HG02763 (cell line): Measurements from ENCODE around the gene COA5.
"Not testable (repeated sequence)": the region's sequence is repeated elsewhere in the genome, so short reads cannot be mapped to it uniquely, and the experiment has no call there.

ENCODE experiments used
- ATAC-seq: cut with Tn5 transposase; IDR thresholded peaks from one replicate; pipeline ENCODE4 v1.9.1; 2021; ENCODE audit warnings: mild to moderate bottlenecking, moderate library complexity; ENCODE audit not compliant: unreplicated experiment

The COA5 gene

DNA sequence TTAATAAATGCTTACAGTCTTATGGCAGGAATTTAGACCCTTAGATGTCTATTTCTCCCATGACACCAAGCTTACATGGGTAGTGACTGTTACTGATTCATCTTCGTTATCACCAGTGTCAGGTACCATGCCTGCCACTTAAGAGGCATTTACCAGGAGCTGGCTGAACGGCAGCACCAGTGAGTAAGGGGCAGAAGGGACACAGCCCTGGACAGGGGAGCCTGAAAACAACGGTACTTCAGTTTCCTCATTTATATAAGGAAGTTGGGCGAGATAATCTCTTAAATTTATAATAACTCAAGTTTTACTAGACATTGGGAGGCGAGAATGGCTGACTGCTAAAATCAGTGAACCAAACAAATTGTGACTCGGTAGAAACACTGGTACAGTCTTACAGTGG lies 1.2 kb downstream of the COA5 start:
- no peak for ATAC-seq

- ATAC-seq, result no peak
These were observed 1.9 kb downstream of the COA5 start for GRCh38 chr2:98606431-98606830.

DNA sequence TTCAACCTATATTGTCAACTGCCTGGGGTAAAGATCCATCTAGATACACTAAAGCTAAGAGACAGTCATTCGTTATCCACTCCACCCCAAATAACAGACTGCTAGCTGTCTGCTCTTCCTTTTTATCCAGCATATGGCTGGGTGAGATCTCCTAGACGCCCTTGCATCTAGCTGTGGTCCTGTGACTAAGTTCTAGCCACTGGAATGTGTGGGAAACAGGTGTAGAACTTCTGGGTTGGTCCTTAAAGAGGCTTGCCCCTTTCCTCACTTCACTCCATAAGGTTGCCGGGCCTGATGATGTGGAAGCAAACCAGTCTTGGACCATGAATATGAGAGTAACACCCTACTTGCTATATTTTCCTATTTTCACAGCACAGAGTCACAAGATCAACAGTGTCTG lies 3.2 kb downstream of the COA5 start:
- ATAC-seq, result no peak

DNA sequence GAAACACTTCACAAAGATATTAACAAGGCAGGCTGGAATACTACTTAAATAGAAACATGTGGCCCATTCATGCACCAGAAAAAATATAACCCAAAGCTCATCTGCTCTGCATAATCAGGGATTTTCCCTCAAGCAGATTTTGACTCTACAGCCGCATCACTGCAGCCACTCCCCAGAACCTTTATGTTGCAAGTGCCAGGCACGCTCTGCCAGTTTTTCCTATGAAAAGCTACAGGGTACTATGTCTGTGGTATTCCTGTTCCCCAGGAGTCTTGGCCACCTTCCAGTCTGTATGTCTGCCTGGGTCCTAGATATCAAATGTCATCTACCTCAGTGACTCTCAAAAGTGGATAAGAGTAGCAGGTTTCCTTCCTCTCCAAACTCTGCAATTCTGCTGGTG lies 3.8 kb downstream of the COA5 start:
- ATAC-seq, result no peak

DNA sequence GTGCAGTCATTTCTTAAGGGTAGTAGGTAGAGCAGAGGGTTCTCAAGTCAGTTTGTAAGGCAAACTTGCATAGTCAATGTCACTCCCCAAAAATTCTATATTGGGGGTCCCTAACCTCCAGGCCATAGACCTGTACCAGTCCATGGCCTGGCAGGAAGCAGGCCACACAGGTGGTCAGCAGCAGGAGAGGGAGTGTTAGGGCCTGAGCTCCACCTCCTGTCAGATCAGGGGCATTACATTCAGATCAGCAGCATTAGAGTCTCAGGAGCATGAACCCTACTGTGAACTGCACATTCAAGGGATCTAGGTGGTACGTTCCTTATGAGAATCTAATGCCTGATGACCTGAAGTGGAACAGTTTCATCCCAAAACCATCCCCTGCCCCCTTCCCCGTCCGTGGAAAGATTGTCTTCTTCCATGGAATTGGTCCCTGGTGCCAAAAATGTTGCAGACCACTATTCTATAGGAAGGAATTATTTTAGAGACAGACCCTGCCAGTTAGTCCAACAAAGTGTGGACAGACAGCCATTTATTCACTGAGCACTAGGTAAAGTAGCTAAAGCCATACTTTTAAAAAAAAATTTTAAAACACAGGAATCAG lies 6.7 kb downstream of the COA5 start:
- no peak for ATAC-seq

DNA sequence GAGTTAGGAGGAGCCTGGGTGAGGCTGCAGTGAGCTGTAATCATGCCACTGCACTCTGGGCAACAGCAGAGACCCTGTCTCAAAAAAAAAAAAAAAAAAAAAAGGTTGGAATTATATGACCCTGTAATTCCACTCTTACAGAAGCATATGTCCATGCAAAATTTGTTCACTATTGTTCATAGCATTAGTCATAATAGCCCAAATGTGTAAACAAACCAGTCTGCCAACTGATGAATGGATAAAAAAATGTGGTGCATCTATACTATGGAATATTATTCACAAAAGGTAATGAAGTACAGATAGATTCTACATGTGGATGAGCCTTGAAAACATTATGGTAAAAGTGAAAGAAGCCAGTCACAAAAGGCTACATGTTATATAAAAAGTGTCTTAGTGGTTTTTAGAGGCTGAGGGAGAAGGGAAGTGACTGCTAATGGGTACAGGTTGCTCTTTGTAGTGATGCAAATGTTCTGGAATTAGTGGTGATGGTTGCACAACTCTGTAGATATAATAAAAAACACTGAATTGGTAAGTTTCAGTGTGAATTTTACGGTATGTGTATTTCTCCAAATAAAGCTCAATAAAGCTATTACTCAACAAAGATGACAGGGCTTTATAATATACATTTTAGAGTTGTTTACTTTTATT lies 9.4 kb downstream of the COA5 start:
- ATAC-seq, result no peak

GRCh38 chr2:98594665-98595064 lies 13.6 kb downstream of the COA5 start:
- not testable (repeated sequence) for ATAC-seq

- no peak for ATAC-seq
These were observed 15.7 kb downstream of the COA5 start for GRCh38 chr2:98592565-98592964.

- no peak for ATAC-seq
These were observed 18.8 kb downstream of the COA5 start for GRCh38 chr2:98589489-98589888.

DNA sequence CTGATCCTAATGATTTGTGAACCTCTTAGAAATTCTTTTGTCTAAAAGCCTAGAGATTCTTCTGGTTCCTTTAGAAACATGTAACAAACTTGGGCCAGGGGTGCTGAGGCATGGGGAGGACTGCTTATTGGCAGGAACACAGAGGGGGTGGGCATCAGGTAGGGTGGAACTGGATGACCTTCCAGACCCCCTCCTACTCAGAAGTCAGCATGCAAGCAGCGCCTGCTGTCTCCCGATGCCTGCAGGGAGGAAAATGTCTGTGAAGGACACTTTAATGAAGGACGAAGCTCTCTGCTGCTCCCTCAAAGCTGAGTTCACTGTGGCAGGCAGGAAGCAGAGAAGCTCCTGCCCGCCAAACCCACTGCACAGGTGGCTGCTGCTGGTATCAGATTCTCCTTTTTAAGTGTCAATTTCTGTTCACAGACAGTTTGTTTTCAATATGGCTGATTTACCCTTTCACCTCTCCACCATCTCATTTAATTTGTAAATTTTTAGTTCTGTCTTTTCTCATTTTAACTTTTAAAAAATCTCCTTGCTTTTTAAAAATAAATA lies 19.4 kb downstream of the COA5 start:
- ATAC-seq, result no peak

GRCh38 chr2:98586551-98587140 lies 21.7 kb downstream of the COA5 start:
- ATAC-seq, result no peak

DNA sequence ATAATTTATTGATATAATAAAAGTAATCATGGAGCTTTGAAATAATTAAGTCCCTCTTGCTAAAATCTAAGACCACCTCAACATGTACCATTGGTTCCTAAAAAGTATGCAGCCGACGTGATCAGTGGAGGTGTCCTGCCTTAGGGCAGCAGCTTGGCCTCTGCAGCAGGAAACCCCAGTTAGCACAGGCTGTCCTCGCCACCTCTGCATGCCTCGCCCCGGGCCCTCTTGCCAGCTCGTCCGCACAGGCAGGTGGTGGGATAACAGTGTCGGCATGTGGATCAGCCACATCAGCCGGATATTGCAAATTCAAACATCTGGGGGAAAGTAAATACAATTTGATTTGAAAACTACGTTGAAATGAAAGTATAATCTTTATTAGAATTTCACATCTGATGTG lies 22.9 kb downstream of the COA5 start:
- no peak for ATAC-seq

DNA sequence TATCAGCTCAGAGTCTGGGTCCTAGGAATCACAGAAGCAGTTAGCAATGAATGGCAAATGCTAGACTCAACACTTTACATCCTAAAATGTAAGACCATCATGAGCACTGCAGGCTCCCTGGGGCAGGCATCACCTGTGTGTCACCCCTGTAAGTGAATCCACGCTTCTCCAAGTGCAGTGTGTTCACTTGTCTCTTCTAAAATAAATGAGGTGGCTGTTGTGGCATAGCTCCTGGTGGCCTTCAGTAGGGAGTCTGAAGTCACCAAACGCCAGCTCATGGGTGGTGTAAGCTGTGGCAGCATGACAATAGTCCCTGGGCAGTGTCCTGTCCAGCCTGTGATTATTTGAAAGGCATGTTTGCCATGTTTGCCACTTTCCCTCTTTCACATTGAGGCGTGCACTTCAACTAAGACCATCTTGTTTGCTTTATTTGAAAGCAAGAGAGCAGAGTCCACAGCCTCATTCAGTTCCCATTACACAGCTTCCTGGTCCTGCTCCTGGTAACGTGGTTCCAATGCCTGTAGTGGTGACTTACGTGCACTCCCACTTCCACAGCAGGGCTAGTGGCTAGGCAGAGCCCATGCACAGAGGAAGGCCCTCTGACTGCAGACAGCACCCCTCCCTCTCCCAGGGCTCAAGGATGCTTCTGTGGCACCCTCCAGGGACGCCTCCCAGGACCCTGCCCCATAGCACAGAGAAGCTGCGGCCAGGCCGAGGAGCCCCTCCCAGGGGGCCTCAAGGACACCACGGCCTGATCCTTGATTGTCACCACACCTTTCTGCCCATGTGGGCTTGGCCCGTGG lies 24.3 kb downstream of the COA5 start:
- no peak for ATAC-seq

DNA sequence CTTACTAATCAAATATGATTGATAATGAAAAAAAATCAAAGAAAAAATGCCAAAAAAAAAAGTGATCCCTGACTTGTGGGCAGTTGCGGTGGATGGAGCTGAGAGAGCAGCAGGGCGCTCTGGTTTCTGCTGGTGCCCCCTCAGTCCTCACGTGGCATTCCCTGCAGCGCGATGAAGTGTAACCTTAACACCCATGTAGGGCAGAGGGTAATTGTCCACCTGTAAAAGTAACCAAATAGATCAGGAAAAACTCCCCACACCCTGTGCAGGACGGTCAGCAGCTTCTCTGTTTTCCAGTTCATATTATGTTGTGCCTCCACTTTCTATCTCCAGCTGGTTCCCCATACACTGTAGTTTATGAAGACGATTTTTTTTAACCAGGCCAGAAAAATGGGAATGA lies 25.0 kb downstream of the COA5 start:
- ATAC-seq, result no peak

DNA sequence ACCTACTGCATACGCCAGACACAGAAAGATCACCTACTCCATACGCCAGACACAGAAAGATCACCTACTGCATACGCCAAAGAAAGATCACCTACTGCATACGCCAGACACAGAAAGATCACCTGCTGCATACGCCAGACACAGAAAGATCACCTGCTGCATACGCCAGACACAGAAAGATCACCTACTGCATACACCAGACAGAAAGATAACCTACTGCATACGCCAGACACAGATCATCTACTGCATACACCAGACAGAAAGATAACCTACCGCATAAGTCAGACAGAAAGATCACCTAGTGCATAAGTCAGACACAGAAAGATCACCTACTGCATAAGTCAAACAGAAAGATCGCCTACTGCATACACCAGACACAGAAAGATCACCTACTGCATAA lies 25.8 kb downstream of the COA5 start:
- ATAC-seq, result no peak

GRCh38 chr2:98580656-98581284 lies 27.5 kb downstream of the COA5 start:
- no peak for ATAC-seq

DNA sequence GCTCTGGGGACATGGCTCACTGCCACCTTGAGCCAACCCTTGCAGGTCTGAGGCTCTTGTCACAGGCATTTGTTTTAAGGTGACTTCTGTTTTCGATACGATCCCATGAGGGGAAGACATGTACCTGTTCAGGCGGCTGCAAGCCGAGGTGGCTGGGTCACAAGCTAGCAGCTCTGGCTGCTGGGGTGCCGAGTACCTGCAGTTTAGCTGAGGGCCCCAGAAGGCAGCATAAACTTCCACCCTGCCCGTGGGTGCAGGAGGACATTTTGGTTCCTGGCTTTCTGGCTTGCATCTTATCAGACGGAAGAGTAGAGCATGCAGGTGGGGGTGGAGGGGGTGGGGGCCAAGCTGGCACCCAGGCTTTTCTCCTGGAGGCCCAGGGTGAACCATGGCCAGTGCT lies 28.4 kb downstream of the COA5 start:
- ATAC-seq, result no peak

DNA sequence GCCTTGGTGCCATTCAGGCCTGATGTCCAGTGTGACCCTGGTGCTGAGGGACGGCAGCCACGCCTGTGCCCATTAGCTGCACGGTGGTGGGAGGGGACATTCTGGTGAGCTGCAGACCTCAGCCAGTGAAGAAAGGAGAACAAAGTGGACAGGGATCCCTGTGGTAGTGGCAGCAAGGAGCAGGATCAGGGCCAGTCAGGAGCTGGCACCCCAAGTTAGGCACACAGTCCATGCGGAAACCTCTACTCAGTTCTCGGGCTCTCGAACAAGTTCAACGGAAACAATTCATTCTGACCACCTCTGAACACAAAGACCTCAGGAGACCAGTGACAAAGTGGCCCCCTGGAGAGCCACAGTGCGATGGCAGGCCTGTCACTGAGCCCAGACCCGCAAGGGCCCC lies 30.1 kb downstream of the COA5 start:
- no peak for ATAC-seq

DNA sequence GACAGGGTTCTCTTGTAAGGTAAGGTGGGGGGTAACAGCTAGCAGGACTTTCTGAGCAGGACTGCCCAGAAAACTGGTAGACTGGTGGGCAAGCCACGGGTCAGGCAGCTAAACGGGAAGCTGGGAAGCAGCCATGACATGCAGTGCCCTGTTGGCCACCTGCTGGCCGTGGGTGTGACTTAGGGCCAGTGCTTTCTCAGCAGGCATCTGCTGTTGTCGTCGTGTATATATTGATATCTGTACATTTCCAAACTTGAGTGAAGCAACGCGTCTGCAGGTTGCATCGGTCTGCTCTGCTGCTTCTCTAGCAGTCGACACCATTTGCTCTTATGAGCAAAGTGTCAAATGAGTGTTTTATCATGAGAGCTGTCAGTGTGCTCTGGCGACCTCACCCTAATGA lies 31.0 kb downstream of the COA5 start:
- ATAC-seq, result no peak

- no peak for ATAC-seq
These were observed 31.5 kb downstream of the COA5 start for GRCh38 chr2:98576666-98577312.

- no peak for ATAC-seq
These were observed 34.9 kb downstream of the COA5 start for GRCh38 chr2:98573426-98573825.
